Erythroblast (primary cell): ENCODE data around the gene ALKBH4.
A peak's percentile ranks its signal among the peaks of the same experiment; 100 is the strongest.
"Not testable (repeated sequence)": the region's sequence is repeated elsewhere in the genome, so short reads cannot be mapped to it uniquely, and the experiment has no call there.

ENCODE experiments used
- DNase-seq, 2 experiments: peaks; one replicate each; lab custom pipeline; 2025; lab: John Stamatoyannopoulos, UW
- GATA1 ChIP-seq: IDR thresholded peaks from 2 replicates; pipeline ENCODE4 v1.6.1; 2011; ENCODE audit warnings: low read depth, mild to moderate bottlenecking, control low read depth, low read length, moderate library complexity
- POLR2A ChIP-seq: IDR thresholded peaks from 2 replicates; pipeline ENCODE4 v1.6.1; 2011; ENCODE audit warnings: mild to moderate bottlenecking, low read length

ALKBH4 gene

DNA sequence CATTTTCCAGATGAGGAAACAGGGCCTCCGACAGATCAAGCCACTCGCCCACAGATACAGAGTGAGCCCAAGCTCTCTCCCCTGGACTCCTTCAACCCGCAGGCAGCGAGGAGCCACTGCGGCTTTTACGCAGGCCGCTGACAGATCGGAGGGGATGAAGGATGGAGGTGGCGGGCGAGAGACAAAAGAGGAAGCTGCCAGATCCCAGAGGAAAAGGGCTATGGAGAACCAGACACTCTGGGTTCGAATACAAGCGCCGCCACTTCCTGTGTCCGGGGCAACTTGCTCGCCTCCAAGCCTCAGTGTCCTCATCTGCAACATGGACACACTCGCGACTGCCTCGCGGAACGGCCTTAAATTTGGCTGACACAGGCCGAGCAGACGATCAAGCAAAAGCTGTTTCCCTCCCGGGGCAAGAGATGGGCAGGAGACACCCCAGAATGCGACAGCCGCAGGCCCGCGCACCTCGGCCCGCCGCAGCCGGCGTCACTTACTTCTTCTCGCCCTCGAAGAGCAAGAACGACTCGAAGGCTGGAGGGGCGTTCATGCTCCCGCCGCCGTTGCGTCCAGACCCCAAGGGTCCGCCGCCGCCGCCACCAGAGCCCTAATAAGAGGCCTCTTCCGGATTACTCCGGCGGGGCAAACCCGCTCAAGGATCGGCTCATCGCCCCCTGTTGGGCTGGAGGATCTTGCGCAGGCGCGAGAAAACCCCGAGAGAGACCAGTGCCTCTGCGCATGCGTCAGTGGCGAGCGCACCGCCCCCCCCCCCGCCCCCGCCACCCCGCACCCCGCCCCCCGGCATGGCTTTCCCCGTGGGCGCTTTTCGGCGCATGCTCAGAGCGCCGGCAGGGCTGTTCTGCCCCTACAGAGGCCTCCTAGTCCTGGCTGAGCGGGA is 13.9 kb upstream of the ALKBH4 start, which contains the start of gene POLR2J:
Gene POLR2J, minus strand, starts transcription at position 609 of the 895 bp plus-strand sequence. Its CDS starts 62 bp downstream, at position 547.
- not testable (repeated sequence) for DNase-seq

DNA sequence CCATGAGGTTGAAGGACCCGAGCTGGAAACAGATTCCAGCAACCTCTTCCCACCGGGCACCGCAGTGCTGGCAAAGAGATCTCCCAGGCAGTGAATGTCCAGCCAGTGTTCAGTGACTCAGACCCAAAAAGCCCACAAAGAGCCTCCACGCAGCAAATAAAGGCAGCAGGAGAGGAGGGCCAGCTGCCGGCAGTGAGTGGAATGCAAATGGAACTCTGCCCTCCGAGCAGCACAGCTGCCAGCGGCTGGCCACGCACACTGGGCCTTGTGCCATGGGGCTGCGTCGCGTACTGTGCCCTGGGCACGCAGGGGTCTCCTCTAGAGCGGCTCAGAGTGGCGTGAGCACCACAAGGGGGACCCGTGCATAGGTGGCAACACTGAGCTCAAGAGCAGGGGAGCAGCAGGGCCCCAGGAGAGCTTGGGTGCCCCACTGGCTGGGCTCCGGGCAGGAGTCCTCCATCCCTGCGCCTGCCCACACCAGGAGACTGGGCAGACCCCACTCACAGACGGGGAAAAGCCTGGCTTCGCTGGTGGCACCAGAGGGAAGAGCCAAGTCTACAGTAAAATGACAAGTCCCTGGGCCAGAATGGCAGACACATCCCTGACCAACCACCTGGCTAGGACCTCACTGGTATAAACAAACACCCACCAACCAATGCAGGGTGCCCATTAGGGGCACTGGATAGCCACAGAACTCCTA is 10.2 kb upstream of the ALKBH4 start:
- not testable (repeated sequence) for DNase-seq

DNA sequence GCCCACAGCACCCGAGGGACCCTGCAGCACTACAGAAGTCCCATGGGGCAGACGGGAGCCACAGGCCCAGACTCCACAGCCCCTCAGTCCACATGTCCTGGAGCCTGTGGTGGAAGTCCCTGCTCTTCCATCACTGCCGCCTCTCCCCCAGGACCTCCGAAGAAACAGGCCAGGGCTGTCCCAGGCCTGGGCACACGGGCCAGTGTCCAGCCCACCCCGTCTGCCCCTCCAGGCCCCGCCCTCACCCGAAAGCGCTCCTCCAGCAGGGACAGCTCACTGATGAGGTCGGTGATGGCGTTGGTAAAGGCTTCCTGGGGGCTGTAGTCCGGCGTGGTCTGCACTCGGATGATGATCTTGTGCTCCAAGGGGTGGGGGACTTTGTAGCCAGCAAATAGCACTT is 9.5 kb upstream of the ALKBH4 start:
- DNase-seq = not testable (repeated sequence)

DNA sequence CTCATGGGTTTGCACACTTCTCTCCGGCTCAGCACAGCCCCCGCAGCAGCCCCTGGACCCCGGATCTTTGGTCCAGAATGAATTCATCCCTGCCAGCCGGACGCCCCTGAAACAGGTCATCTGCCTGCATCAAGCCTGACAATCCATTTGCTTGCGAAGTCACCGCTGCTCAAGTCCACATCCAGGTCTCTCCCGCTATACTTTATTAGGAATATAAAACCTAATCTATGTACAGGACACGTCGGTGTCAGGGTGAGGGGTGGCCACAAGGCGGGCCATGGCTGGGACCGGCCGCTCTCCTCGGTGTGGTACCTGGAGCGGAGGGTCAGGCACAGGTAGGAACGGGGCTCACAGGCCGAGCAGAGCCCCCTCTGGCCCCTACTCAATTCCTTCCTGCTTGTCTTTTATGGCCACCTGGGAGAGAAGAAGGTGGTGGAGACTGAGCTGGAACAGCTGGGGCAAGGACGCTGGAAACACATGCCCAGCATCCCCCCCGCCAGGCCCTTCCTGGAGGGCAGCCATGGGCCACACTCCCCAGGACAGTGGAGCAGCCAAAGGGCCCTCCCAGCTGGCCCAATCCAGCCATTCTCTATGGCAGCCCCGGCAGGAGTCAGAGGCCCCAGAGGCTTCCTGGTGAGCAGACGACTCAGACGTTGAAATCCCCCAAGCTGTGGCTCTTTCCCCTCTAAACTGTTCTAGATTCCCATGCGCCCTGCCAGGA is 8.8 kb upstream of the ALKBH4 start:
- no peak for DNase-seq
- TF ChIP-seq POLR2A = no peak
- no peak for TF ChIP-seq GATA1

DNA sequence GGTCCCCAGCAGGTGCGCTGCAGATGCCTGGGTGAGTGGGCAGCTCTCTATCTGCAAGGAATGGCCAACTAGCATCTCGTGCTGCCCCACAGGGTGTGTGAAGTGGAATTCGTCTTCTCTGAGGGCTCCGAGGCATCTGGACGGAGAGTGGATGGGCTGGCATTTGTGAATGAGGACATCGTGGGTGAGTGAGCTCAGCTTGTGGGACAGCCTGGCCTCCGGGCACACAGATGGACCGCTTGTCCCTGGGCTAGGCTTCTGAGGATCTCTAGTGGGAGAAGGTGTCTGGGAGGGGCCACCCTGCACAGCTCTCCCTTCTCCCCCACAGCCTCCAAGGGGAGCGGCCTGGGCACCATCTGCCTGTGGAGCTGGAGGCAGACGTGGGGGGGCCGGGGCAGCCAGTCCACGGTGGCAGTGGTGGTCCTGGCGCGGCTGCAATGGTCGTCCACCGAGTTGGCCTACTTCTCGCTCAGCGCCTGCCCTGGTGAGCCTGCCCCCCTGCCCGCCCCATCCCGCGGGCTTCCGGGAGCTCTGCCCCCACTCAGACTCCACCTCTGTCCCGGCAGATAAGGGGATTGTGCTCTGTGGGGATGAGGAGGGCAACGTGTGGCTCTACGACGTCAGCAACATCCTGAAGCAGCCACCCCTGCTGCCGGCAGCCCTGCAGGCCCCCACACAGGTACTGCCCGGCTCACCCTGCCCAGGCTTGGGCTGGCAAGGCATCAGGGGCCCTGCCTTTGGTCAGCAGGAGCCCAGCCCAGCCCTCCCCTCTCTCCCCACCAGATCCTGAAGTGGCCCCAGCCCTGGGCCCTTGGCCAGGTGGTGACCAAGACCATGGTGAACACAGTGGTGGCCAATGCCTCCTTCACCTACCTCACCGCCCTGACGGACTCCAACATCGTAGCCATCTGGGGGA is 7.7 kb upstream of the ALKBH4 start:
- peak; percentile 13 to 29 for DNase-seq
- TF ChIP-seq GATA1 (no peak), POLR2A (no peak)

DNA sequence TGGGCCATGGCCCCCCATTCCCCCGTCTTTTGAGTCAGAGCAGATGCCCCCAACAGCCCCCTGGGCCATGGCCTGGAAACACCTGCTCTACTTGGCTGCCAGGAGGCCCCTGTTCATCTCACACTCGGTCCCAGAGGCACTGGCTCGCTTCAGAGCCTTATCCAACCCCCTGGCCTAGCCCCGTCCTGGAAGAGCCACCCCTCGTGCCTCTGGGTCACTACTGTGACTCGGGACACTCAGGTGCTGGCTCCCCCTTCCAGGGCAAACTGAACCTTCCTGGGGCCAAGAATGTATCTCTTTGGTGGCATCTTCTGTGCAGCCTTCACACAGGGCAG is 7.1 kb upstream of the ALKBH4 start:
- TF ChIP-seq POLR2A = no peak
- TF ChIP-seq GATA1 = no peak
- no peak for DNase-seq

DNA sequence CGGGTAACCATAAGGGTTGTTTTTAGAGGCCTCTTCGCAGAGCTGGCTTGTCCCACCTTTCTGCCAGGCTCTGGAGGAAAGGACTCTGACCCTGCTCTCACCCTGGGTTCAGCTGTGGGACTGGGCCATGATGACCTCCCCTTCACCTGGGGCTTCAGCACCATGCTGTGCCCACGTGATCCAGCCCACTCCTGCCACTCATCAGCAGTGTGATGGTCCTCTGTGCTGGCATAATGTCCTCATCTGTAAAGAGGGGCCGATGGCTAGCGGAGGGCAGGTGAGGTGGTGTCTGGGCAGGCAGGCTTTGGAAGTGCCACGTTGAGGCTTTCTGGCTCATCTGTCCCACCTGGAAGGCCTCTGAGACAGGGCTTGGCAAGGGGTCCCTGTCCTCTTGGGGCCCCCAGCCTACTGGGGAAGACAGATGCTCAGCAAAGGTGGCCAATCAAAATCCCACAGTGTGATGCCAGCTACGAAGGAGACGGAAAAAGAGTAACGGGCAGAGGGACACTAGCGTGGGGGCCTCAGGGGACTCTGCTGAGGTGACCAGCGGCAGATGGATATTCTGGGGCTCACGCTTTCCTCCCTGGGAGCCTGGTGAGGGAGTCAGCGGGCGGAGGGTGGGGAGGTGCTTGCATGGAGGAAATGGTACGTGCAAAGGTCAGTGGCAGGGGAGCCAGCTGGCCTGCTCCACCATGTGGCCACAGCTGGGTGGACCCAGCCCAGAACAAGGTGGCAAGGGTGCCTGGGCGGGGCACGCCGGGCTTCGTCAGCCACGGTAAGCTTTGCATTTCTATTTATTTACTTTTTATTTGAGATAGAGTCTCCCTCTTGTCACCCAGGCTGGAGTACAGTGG is 5.5 kb upstream of the ALKBH4 start:
- no peak for DNase-seq
- TF ChIP-seq POLR2A = no peak
- TF ChIP-seq GATA1 = no peak

DNA sequence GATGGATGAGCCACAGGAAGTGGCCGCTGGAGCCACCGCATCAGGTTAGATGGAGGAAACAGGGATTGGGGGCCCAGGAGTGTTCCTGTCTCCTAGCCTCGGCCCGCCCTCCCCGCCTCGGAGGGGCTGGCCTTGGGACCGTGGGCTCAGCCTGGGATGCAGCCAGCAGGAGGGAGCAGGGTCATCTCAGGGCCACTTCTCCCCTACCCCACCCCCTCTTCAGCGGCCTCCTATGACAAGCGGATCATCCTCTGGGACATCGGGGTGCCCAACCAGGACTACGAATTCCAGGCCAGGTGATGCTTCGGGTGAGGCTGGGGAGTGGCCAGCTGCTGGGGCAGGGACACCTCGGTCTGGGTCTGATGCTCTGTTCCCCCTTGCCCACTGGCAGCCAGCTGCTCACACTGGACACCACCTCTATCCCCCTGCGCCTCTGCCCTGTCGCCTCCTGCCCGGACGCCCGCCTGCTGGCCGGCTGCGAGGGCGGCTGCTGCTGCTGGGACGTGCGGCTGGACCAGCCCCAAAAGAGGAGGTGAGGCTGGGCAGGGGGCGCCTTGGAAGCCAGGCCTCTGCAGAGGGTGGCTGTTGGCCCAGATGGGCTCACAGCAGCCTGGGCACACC is 4.8 kb upstream of the ALKBH4 start:
- TF ChIP-seq POLR2A (no peak), GATA1 (no peak)
- no peak for DNase-seq

DNA sequence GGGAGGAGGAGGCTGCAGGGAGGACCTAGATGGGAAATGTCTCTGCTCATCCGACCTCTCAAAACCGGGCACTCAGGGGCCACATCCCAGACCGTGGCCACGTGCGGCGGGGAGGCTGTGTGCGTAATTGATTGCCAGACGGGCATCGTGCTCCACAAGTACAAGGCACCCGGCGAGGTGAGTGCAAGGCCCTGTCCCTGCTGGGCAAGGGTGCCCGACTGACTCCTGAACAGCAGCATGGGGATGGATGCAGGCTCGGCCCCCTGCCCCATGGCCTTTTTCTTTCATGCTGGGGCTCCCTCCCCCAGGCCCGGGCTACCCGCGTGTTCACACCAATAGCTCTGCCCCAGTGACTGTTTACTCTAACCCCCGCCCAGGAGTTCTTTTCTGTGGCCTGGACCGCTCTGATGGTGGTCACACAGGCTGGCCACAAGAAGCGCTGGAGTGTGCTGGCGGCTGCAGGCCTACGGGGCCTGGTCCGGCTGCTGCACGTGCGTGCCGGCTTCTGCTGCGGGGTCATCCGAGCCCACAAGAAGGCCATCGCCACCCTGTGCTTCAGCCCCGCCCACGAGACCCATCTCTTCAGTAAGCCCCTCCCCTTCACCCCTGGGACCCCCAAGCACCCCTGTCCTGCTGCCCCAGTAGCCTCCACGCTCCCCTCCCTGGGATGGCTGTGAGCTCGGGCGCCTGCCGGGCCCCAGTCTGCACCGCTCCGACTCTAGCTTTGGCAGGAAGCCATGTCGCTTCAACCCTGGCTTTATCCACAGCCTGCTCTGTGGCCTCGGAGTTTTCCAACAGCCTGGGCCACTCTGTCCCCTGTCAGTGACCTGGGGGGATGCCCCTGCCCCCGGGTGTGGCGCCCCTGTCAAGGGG is 4.1 kb upstream of the ALKBH4 start:
- no peak for TF ChIP-seq POLR2A
- TF ChIP-seq GATA1 = no peak
- DNase-seq = no peak

DNA sequence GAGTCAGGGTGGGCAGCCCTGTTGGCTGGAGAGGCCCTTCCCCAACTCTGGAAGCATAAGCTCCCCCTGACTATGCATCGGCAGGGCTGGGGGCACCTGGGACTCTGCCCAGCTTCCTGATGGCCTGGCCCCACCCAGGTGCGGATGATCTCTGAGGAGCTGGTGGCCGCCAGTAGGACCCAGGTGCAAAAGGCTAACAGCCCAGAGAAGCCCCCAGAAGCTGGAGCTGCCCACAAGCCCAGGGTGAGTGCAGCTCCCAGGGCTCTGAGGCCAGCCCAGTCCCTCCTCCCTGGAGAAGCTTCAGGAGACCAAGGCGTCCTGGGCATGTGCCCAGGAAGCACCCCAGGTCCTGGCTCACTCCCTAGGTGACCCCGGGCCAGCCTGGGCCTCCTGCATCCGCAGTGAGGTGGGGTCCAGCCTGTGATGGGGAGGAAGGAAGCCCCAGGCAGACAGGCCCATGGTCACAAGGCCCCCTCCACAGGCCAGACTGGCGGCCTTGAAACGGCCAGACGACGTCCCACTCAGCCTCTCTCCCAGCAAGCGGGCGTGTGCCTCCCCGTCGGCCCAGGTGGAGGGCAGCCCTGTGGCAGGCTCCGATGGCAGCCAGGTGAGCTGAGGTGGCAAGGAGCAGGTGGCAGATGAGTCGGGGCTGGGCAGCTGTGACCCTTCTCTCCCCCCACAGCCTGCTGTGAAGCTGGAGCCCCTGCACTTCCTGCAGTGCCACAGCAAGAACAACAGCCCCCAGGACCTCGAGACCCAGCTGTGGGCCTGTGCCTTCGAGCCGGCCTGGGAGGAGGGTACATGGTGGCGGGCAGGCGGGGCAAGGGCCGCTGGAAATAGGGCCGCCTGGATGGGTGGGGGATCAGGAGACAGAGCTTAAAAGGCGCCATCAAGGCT is 3.2 kb upstream of the ALKBH4 start:
- TF ChIP-seq POLR2A = no peak
- TF ChIP-seq GATA1 = no peak
- no peak for DNase-seq
